HG02588 (cell line): Measurements from ENCODE around the gene BAK1.

Experiments used
- ATAC-seq: cut with Tn5 transposase; IDR thresholded peaks from one replicate; pipeline ENCODE4 v1.9.1; 2021; ENCODE audit warnings: mild to moderate bottlenecking, moderate library complexity; ENCODE audit not compliant: unreplicated experiment

Gene BAK1

GRCh38 chr6:33579828-33580714 lies at the start of gene BAK1:
Gene BAK1, minus strand, starts transcription at chr6:33580276. Its CDS starts 2,672 bp downstream, at chr6:33577604.
- ATAC-seq: peak; percentile 82

- no peak for ATAC-seq
Observed at GRCh38 chr6:33628401-33628964, 48.4 kb upstream of the BAK1 start.

- ATAC-seq: no peak
Observed at GRCh38 chr6:33627876-33628275, 47.8 kb upstream of the BAK1 start.

GRCh38 chr6:33624856-33625255 lies 44.8 kb upstream of the BAK1 start:
- no peak for ATAC-seq

- no peak for ATAC-seq
Observed at GRCh38 chr6:33623895-33624381, 43.9 kb upstream of the BAK1 start.

GRCh38 chr6:33622456-33623431 lies 42.7 kb upstream of the BAK1 start:
- ATAC-seq: no peak

- peak; percentile 23 for ATAC-seq
Observed at GRCh38 chr6:33621711-33622388, 41.8 kb upstream of the BAK1 start.

- peak; percentile 62 for ATAC-seq
Observed at GRCh38 chr6:33620856-33621710, 41.0 kb upstream of the BAK1 start, which contains the start of gene ITPR3. Gene ITPR3, plus strand, starts transcription at chr6:33621322. Its CDS starts 281 bp downstream, at chr6:33621603.

- no peak for ATAC-seq
Observed at GRCh38 chr6:33620158-33620855, 40.2 kb upstream of the BAK1 start.

- ATAC-seq: no peak
Observed at GRCh38 chr6:33619166-33619840, 39.2 kb upstream of the BAK1 start.

- ATAC-seq: no peak
Observed at GRCh38 chr6:33616913-33617312, 36.8 kb upstream of the BAK1 start.

GRCh38 chr6:33616113-33616512 lies 36.0 kb upstream of the BAK1 start:
- ATAC-seq: no peak

GRCh38 chr6:33613795-33614168 lies 33.7 kb upstream of the BAK1 start:
- ATAC-seq: no peak

GRCh38 chr6:33613146-33613794 lies 33.2 kb upstream of the BAK1 start:
- ATAC-seq: no peak

- no peak for ATAC-seq
Observed at GRCh38 chr6:33610779-33611732, 31.0 kb upstream of the BAK1 start.

GRCh38 chr6:33610067-33610466 lies 30.0 kb upstream of the BAK1 start:
- ATAC-seq: no peak

GRCh38 chr6:33609528-33609927 lies 29.5 kb upstream of the BAK1 start:
- ATAC-seq: no peak
